Stomach (tissue), 4 donors: ENCODE measurements around the gene DCLK2.

Experiments
- CTCF ChIP-seq, 7 experiments: fragments of 450-650 bp in 4 of 7; fragments of 200-600 bp in 3 of 7; sonication (generic) in 3 of 7; IDR thresholded peaks; one replicate each; pipeline ENCODE4 v1.5.1; 2016 to 2019; ENCODE audit warnings: antibody characterized with exemption in 7 of 7, control low read depth in 2 of 7, mild to moderate bottlenecking in 1 of 7
- EP300 ChIP-seq: sonication (generic); formaldehyde crosslinking; IDR thresholded peaks from one replicate; pipeline ENCODE4 v1.6.1; 2017; ENCODE audit warnings: antibody characterized with exemption
- POLR2AphosphoS5 ChIP-seq, 3 donors: sonication (generic); formaldehyde crosslinking; IDR thresholded peaks; one replicate each; pipeline ENCODE4 v1.6.1; 2016; ENCODE audit warnings: antibody characterized with exemption in 3 of 3

- TF ChIP-seq CTCF (IDR thresholded peaks at IDR 0.05) (no peak), POLR2AphosphoS5 (IDR thresholded peaks at IDR 0.05) (no peak), EP300 (no peak)
Measured at GRCh38 chr4:150098214-150098613, 20.0 kb downstream of the DCLK2 start.
